Activated CD4-positive, alpha-beta memory T cell treated with anti-CD3 and anti-CD28 coated beads, Interleukin-2, amount 10 ng/mL, durations not matched to agents 7 days and 5 days (primary cell): ENCODE data around the gene BEX1. TPM values are rescaled to one million over a fixed set of nuclear protein-coding genes. Genes with fewer than 3 reads are reported as not detected.
"Not testable (repeated sequence)": the region's sequence is repeated elsewhere in the genome, so short reads cannot be mapped to it uniquely, and the experiment has no call there.

Experiments
- CTCF ChIA-PET: fragments of 350-600 bp; sonication (Branson Sonifier 250); formaldehyde crosslinking; loops from one replicate; lab custom pipeline; 2021; ENCODE audit warnings: antibody characterized with exemption, inconsistent platforms; lab: Charles Lee
- POLR2A ChIA-PET: fragments of 350-600 bp; sonication (Branson Sonifier 250); formaldehyde crosslinking; loops from one replicate; lab custom pipeline; 2021; ENCODE audit warnings: antibody characterized with exemption; lab: Charles Lee
- DNase-seq: peaks from one replicate; pipeline ENCODE4 v3.0.0-alpha.2; 2020
- H3K27ac Mint-ChIP-seq: one replicate; pipeline ENCODE4 v1.8.0; 2021; ENCODE audit warnings: mild to moderate bottlenecking, mixed read lengths
- H3K27me3 Mint-ChIP-seq: one replicate; pipeline ENCODE4 v1.8.0; 2021; ENCODE audit warnings: mixed read lengths
- H3K36me3 Mint-ChIP-seq: one replicate; pipeline ENCODE4 v1.8.0; 2021; ENCODE audit warnings: low read depth, mixed read lengths
- H3K4me1 Mint-ChIP-seq: one replicate; pipeline ENCODE4 v1.8.0; 2021; ENCODE audit warnings: mixed read lengths
- H3K4me3 Mint-ChIP-seq: one replicate; pipeline ENCODE4 v1.8.0; 2021; ENCODE audit warnings: mild to moderate bottlenecking, mixed read lengths
- H3K9me3 Mint-ChIP-seq: one replicate; pipeline ENCODE4 v1.8.0; 2021; ENCODE audit warnings: mixed read lengths
- total RNA-seq, 2 experiments: library from RNA; stranded (reverse); gene quantifications; one replicate each; pipeline ENCODE4 v1.2.3, GENCODE V29; 2021

The BEX1 gene
- total RNA-seq: not detected

DNA sequence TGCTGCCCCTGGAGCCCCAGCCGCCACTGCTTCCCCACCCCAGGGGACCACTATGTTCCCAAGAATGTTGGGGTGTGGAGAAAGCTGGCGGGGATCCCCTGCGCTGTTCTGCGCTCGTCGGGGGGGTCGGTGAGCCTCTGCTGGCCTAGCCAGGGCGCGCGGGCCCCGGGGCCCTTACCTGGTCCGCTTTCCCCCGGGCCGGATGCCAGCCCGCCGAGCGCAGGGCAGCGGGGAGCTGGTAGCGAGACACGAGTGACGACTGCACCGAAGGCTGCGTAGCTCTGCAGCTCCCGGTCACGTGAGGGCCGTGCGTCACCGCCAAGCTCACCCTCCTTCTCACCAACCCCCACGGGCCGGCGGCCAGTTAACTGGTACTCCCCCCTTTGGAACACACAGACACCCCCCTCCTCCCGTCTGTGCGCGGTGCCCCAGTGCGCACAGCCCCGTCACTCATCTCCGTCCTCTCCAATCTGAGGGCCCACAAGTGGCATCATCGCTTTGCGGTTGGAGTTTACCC lies at the start of gene BEX1:
BEX1 (minus strand) TSS at position 254 of the 517 bp plus-strand sequence. CDS start 897 bp downstream, outside the sequence.
- Mint-ChIP-seq H3K4me3 (no peak within 1 kb of the TSS), H3K4me1 (no peaks in the 10 kb centered on the region), H3K36me3 (no peaks in the 10 kb centered on the region), H3K27ac (no peak within 1 kb of the TSS), H3K9me3 (no peaks in the 10 kb centered on the region), H3K27me3 (peaks cover 5% of the 10 kb centered on the region)
- DNase-seq: no peak
- ChIA-PET CTCF (no interaction called here), POLR2A (no interaction called here)

- H3K9me3 Mint-ChIP-seq, H3K27me3 Mint-ChIP-seq, CTCF ChIA-PET, H3K4me1 Mint-ChIP-seq, H3K36me3 Mint-ChIP-seq, H3K27ac Mint-ChIP-seq, POLR2A ChIA-PET, DNase-seq, H3K4me3 Mint-ChIP-seq: not testable (repeated sequence)
These were observed 45.5 kb upstream of the BEX1 start for GRCh38 chrX:103109497-103109896.

GRCh38 chrX:103107836-103108235 lies 43.9 kb upstream of the BEX1 start:
- ChIA-PET CTCF (no interaction called here), POLR2A (no interaction called here)
- Mint-ChIP-seq H3K4me1 (no peaks in the 10 kb centered on the region), H3K9me3 (no peaks in the 10 kb centered on the region), H3K36me3 (no peaks in the 10 kb centered on the region), H3K4me3 (no peak overlapping the region), H3K27ac (no peak overlapping the region), H3K27me3 (no peaks in the 10 kb centered on the region)
- no peak for DNase-seq

- CTCF ChIA-PET, H3K27ac Mint-ChIP-seq, POLR2A ChIA-PET: not testable (repeated sequence)
These were observed 43.3 kb upstream of the BEX1 start for GRCh38 chrX:103107227-103107737.

DNA sequence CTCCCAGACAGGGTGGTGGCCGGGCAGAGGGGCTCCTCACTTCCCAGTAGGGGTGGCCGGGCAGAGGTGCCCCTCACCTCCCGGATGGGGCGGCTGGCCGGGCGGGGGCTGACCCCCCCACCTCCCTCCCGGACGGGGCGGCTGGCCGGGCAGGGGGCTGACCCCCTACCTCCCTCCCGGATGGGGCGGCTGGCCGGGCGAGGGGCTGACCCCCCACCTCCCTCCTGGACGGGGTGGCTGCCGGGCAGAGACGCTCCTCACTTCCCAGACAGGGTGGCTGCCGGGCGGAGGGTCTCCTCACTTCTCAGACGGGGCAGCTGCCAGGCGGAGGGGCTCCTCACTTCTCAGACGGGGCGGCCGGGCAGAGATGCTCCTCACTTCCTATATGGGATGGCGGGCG lies 40.4 kb upstream of the BEX1 start:
- DNase-seq, H3K27ac Mint-ChIP-seq, H3K9me3 Mint-ChIP-seq, CTCF ChIA-PET, H3K36me3 Mint-ChIP-seq, H3K4me1 Mint-ChIP-seq, H3K4me3 Mint-ChIP-seq, H3K27me3 Mint-ChIP-seq, POLR2A ChIA-PET: not testable (repeated sequence)

More at GRCh38 chrX:103107227-103107737, 43.3 kb upstream of the BEX1 start:
- not testable (repeated sequence) for H3K9me3 Mint-ChIP-seq, DNase-seq, H3K27me3 Mint-ChIP-seq, H3K4me1 Mint-ChIP-seq, H3K36me3 Mint-ChIP-seq, H3K4me3 Mint-ChIP-seq

DNA sequence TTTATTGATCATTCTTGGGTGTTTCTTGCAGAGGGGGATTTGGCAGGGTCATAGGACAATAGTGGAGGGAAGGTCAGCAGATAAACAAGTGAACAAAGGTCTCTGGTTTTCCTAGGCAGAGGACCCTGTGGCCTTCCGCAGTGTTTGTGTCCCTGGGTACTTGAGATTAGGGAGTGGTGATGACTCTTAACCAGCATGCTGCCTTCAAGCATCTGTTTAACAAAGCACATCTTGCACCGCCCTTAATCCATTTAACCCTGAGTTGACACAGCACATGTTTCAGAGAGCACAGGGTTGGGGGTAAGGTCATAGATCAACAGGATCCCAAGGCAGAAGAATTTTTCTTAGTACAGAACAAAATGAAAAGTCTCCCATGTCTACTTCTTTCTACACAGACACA lies 39.9 kb upstream of the BEX1 start:
- H3K4me3 Mint-ChIP-seq, H3K27me3 Mint-ChIP-seq, CTCF ChIA-PET, H3K9me3 Mint-ChIP-seq, H3K36me3 Mint-ChIP-seq, DNase-seq, H3K27ac Mint-ChIP-seq, POLR2A ChIA-PET, H3K4me1 Mint-ChIP-seq: not testable (repeated sequence)

DNA sequence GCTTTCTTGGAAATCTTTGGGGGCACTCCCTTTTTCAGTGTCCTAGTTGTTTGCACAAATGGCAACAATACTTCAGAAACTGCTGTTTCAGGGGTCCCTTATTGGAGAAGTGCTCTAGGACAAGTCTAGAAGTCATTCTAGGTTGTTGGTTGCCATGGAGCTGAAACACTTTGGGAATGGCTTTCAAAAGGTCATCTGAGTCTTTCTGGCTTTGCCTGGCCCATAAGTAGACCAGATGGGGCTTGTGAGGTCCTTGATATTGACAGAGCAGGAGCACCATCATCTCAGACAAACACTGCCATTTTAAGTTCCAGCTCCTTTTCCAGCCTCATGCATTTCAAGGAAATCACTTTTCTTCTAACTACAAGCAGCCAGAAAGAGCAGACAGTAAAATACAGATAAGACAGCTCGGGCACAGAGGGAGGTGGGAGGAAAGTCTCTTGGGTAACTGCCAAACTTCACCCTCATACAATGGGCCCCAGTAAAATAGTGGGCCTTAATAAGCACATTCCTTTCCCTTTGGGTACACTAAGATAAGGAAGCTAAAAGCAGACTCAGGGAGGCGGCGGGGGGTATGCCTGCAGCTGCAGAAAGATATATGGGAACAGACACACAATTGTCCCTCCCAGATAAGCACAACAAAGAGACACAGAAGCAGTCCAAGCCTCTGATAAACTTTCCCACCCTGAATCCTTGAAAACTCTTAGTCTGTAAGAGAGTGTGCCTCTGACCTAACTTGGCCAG lies 37.5 kb upstream of the BEX1 start:
- H3K27me3 Mint-ChIP-seq: no peaks in the 10 kb centered on the region
- no peak overlapping the region for H3K27ac Mint-ChIP-seq
- ChIA-PET POLR2A (no interaction called here), CTCF (no interaction called here)
- no peaks in the 10 kb centered on the region for H3K4me1 Mint-ChIP-seq
- H3K36me3 Mint-ChIP-seq: no peaks in the 10 kb centered on the region
- DNase-seq: no peak
- H3K4me3 Mint-ChIP-seq: no peak overlapping the region
- no peaks in the 10 kb centered on the region for H3K9me3 Mint-ChIP-seq

DNA sequence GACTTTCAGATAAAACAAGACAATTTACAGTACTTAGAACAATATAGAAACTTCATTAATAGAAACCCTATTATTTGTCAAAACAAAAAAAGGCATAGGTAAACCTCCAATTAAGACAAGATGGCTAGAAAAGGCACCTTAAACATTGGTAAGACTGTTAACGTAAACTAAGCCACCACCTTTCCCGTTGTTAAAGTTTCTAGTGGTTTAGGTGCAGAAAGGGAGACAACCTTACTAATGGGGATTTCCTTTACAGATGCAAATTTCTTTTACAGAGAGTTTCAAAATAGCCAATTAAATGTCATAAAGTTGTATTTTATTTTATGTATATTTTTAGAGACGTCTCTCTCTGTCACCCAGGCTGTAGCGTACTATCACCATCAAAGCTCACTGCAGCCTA lies 36.5 kb upstream of the BEX1 start:
- no peak for DNase-seq
- Mint-ChIP-seq H3K9me3 (no peaks in the 10 kb centered on the region), H3K27me3 (no peaks in the 10 kb centered on the region), H3K4me3 (no peak overlapping the region), H3K27ac (no peak overlapping the region), H3K36me3 (no peaks in the 10 kb centered on the region), H3K4me1 (no peaks in the 10 kb centered on the region)
- POLR2A ChIA-PET: no interaction called here
- CTCF ChIA-PET: no interaction called here

DNA sequence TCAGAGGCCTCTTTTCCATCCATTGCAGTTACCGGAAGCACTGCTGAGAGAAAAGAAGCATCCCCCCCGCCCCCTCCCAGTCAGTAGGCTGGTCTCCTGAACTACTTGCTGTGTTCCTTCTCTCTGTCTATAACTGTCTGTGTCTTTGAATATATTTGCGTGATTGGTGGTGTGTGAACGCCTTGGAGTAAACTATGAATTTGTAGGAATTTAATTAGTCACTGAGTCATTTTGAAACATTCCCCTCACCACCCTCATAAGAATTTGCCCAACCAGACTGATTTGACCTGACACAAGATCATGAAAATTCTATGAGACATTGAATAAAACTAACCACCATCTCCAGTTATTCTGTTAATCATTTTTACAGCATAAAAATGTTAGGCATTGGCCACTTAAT lies 35.7 kb upstream of the BEX1 start:
- POLR2A ChIA-PET: no interaction called here
- CTCF ChIA-PET: no interaction called here
- Mint-ChIP-seq H3K27ac (no peak overlapping the region), H3K4me3 (no peak overlapping the region), H3K36me3 (no peaks in the 10 kb centered on the region), H3K27me3 (no peaks in the 10 kb centered on the region), H3K4me1 (no peaks in the 10 kb centered on the region), H3K9me3 (no peaks in the 10 kb centered on the region)
- DNase-seq: no peak

- Mint-ChIP-seq H3K27me3 (no peaks in the 10 kb centered on the region), H3K27ac (no peak overlapping the region), H3K4me3 (no peak overlapping the region), H3K36me3 (no peaks in the 10 kb centered on the region), H3K9me3 (no peaks in the 10 kb centered on the region), H3K4me1 (no peaks in the 10 kb centered on the region)
- CTCF ChIA-PET: no interaction called here
- POLR2A ChIA-PET: no interaction called here
- no peak for DNase-seq
These were observed 34.5 kb upstream of the BEX1 start for GRCh38 chrX:103098488-103098887.

GRCh38 chrX:103092942-103093341 lies 29.0 kb upstream of the BEX1 start, which contains the start of gene NXF3:
Gene NXF3 (minus strand): TSS chrX:103093143. CDS start chrX:103093023, 120 bp downstream.
- Mint-ChIP-seq H3K27me3 (peaks cover 4% of the 10 kb centered on the region), H3K27ac (no peak within 1 kb of the TSS), H3K4me1 (no peaks in the 10 kb centered on the region), H3K9me3 (no peaks in the 10 kb centered on the region), H3K4me3 (no peak within 1 kb of the TSS), H3K36me3 (no peaks in the 10 kb centered on the region)
- ChIA-PET CTCF (no interaction called here), POLR2A (no interaction called here)
- no peak for DNase-seq

DNA sequence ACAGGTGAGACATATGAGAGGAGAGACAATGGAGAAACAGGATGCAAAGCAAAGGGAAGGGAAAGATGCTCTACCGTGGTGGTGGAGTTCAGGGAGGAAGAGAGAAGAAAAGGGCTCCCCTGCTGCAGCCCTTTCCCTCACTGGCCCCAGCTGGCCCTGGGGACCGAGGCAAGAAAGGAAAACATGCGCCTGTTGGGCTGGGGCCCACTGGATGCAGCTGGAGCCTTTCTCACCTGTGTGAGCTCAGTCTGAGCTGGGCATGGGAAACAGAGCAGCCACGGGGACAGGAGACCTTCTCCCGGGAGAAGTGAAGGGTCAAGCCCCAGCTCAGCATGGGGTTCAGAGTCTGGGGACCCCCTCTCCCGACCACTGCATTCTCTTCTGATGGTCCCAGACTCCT lies 17.1 kb upstream of the BEX1 start:
- H3K9me3 Mint-ChIP-seq: no peaks in the 10 kb centered on the region
- no peak overlapping the region for H3K27ac Mint-ChIP-seq
- no peaks in the 10 kb centered on the region for H3K27me3 Mint-ChIP-seq
- CTCF ChIA-PET: no interaction called here
- H3K4me1 Mint-ChIP-seq: no peaks in the 10 kb centered on the region
- H3K36me3 Mint-ChIP-seq: no peaks in the 10 kb centered on the region
- DNase-seq: no peak
- H3K4me3 Mint-ChIP-seq: no peak overlapping the region
- POLR2A ChIA-PET: no interaction called here

DNA sequence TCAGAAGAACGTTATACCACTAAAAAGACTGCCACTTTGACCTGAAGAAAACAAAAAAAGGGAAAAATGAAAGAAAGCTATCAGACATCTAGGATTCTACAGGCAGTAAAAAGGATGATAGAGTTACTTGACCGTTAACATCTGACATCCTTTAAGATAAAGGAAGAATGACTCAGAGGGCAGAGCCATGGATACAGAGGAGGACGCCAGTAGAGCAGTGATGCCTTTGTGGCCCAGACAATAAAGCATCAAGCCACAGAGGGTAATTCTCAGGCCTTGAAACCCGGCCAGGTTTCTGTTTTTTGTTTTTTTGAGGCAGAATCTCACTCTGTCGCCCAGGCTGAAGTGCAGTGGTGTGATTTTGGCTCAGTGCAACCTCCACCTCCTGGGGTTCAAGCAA lies 9.5 kb upstream of the BEX1 start:
- POLR2A ChIA-PET: no interaction called here
- Mint-ChIP-seq H3K27me3 (no peaks in the 10 kb centered on the region), H3K9me3 (no peaks in the 10 kb centered on the region)

DNA sequence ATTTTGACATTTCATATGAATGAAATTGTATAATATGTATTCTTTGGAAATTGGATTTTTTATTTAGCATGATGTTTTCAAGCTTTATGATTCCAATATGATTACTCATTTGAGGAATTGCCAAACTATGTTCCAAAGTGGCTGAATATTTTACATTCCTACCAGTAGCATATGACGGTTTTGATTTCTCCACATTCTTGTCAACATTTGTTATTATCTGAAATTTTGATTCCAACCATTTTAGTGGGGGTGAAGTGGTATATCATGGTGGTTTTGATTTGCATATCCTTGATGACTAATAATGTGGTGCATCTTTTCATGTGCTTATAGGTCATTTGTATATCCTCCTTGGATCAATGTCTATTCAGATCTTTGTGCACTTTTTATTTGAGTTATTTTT lies 2.6 kb upstream of the BEX1 start:
- Mint-ChIP-seq H3K9me3 (no peaks in the 10 kb centered on the region), H3K36me3 (no peaks in the 10 kb centered on the region), H3K27ac (no peak overlapping the region), H3K4me1 (no peaks in the 10 kb centered on the region), H3K27me3 (peaks cover 5% of the 10 kb centered on the region), H3K4me3 (no peak overlapping the region)
- no peak for DNase-seq
- CTCF ChIA-PET: no interaction called here
- POLR2A ChIA-PET: no interaction called here

More for the DNA sequence above, 9.5 kb upstream of the BEX1 start:
- DNase-seq: no peak
- CTCF ChIA-PET: no interaction called here
- no peak overlapping the region for H3K27ac Mint-ChIP-seq
- no peaks in the 10 kb centered on the region for H3K36me3 Mint-ChIP-seq
- no peak overlapping the region for H3K4me3 Mint-ChIP-seq
- H3K4me1 Mint-ChIP-seq: no peaks in the 10 kb centered on the region
